Mammary epithelial cell (primary cell): ENCODE results near the gene DENND2D.

Experiments
- EZH2 ChIP-seq: IDR thresholded peaks from 2 replicates; pipeline ENCODE4 v1.6.1; 2012; ENCODE audit warnings: low read length, inconsistent platforms, borderline replicate concordance
- TF ChIP-seq, protein P1 (sequence below), 2 donors: IDR thresholded peaks in 1 of 2; conservative IDR thresholded peaks in 1 of 2; 2 replicates each; pipeline ENCODE4 v1.5.1; 2011 to 2012; ENCODE audit warnings: inconsistent platforms in 2 of 2, low read length in 2 of 2, mild to moderate bottlenecking in 2 of 2, control low read depth in 1 of 2, low read depth in 1 of 2; ENCODE audit not compliant: insufficient read depth in 1 of 2; ENCODE audit errors: extremely low read depth in 1 of 2

DNA sequence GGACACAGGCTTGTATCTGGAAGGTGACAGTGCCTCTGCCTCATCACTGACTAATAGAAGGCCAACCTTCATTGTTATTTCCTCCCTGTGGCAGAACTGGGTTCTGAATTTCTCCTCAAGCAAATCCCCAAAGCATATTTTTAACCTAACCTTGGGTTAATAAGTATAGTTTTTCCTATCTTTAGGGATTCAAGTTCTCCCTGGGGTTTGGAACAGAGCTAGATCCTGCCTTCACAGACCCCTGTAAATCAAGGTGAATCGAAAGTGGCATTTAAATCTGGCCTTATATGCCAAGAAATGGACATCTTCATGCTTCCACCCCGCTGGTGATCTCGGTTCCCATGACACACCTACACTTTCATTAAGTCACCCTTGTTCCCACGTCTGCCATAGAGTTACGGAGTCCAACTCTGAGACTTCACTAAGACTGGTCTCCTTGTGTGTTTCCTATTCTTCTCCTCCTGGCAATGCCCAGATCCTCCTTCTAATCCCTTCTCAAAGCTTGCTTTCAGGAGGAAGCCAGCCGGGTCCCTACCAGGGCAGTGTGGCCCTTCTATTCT lies 22.8 kb upstream of the DENND2D start:
- TF ChIP-seq, protein P1, sequence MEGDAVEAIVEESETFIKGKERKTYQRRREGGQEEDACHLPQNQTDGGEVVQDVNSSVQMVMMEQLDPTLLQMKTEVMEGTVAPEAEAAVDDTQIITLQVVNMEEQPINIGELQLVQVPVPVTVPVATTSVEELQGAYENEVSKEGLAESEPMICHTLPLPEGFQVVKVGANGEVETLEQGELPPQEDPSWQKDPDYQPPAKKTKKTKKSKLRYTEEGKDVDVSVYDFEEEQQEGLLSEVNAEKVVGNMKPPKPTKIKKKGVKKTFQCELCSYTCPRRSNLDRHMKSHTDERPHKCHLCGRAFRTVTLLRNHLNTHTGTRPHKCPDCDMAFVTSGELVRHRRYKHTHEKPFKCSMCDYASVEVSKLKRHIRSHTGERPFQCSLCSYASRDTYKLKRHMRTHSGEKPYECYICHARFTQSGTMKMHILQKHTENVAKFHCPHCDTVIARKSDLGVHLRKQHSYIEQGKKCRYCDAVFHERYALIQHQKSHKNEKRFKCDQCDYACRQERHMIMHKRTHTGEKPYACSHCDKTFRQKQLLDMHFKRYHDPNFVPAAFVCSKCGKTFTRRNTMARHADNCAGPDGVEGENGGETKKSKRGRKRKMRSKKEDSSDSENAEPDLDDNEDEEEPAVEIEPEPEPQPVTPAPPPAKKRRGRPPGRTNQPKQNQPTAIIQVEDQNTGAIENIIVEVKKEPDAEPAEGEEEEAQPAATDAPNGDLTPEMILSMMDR (conservative IDR thresholded peaks at IDR 0.05 in 1 of 2, IDR thresholded peaks at IDR 0.05 in 1 of 2; ENCODE audit: extremely low read depth in 1 of 2, insufficient read depth in 1 of 2, low read depth in 1 of 2, low read length in 2 of 2): no peak
- TF ChIP-seq EZH2: no peak
